MCF 10A (cell line): ENCODE data around the gene MPHOSPH8. TPM values are rescaled to one million over a fixed set of nuclear protein-coding genes. Genes with fewer than 3 reads are reported as not detected.

Experiments
- BruUV-seq: library from RNA; stranded (reverse); fragments of 400-500 nt; replicated peaks from 2 replicates; lab custom pipeline; 2021; lab: Mats Ljungman, UMichigan
- CTCF ChIA-PET: fragments of 300-600 bp; sonication (Branson Sonifier 250); formaldehyde crosslinking; extraction: SDS; loops from one replicate; lab custom pipeline; 2021; ENCODE audit warnings: antibody characterized with exemption, inconsistent platforms; lab: Yijun Ruan, JAX
- POLR2A ChIA-PET: fragments of 300-600, 350-650 bp; sonication (Branson Sonifier 250); formaldehyde crosslinking; extraction: SDS; loops from one replicate; lab custom pipeline; 2020; ENCODE audit warnings: antibody characterized with exemption, inconsistent platforms; lab: Yijun Ruan, JAX
- DNase-seq: peaks from one replicate; pipeline ENCODE4 v3.0.0-alpha.2; 2018; ENCODE audit not compliant: unreplicated experiment
- H3K27ac Mint-ChIP-seq: one replicate; pipeline ENCODE4 v1.8.0; 2022; ENCODE audit warnings: mild to moderate bottlenecking, low read depth, mixed read lengths; ENCODE audit not compliant: unreplicated experiment
- H3K27me3 Mint-ChIP-seq: one replicate; pipeline ENCODE4 v1.8.0; 2022; ENCODE audit warnings: mixed read lengths; ENCODE audit not compliant: insufficient read depth, unreplicated experiment
- H3K36me3 Mint-ChIP-seq: one replicate; pipeline ENCODE4 v1.8.0; 2022; ENCODE audit warnings: mild to moderate bottlenecking, moderate library complexity, mixed read lengths; ENCODE audit not compliant: insufficient read depth, unreplicated experiment
- H3K4me1 Mint-ChIP-seq: one replicate; pipeline ENCODE4 v1.8.0; 2022; ENCODE audit warnings: mixed read lengths; ENCODE audit not compliant: insufficient read depth, unreplicated experiment
- H3K4me3 Mint-ChIP-seq: one replicate; pipeline ENCODE4 v1.8.0; 2022; ENCODE audit warnings: mild to moderate bottlenecking, moderate library complexity, mixed read lengths; ENCODE audit not compliant: unreplicated experiment
- H3K9me3 Mint-ChIP-seq: one replicate; pipeline ENCODE4 v1.8.0; 2022; ENCODE audit warnings: mixed read lengths; ENCODE audit not compliant: unreplicated experiment
- CTCF ChIP-seq: fragments of 200-600 bp; IDR thresholded peaks from one replicate; pipeline ENCODE4 v1.8.0; 2022; ENCODE audit warnings: antibody characterized with exemption, mild to moderate bottlenecking; ENCODE audit not compliant: unreplicated experiment
- intact Hi-C: fragments of 100-400 bp; cut with micrococcal nuclease; formaldehyde crosslinking; loops from 2 replicates; pipeline ENCODE4 v1.14.1; 2022
- total RNA-seq: library from RNA; stranded (reverse); gene quantifications from 2 replicates; pipeline ENCODE4 v1.2.3, GENCODE V29; 2022

Gene MPHOSPH8
- total RNA-seq, 1 experiment from 2014 or later = 32.4 TPM

GRCh38 chr13:19589312-19589711, 44.1 kb upstream of the MPHOSPH8 start:
- Mint-ChIP-seq H3K27me3 (no peaks in the 10 kb centered on the region), H3K9me3 (no peaks in the 10 kb centered on the region), H3K4me3 (no peak overlapping the region), H3K36me3 (peaks cover 4% of the 10 kb centered on the region), H3K27ac (no peak overlapping the region), H3K4me1 (peaks cover 18% of the 10 kb centered on the region)
- ChIA-PET POLR2A (no interaction called here), CTCF (interaction anchor here (0.6 to 3.5 kb wide), 5 partner anchors 10 to 299 kb away, joined by 3 to 24 read pairs (median 10); no protein-coding TSS in a partner anchor)
- no peak for DNase-seq
- intact Hi-C loops = loop anchor here (10.0 kb wide), 1 partner anchor 295 kb away; no protein-coding TSS in a partner anchor
- TF ChIP-seq CTCF = no peak
- no TSS peak for BruUV-seq

GRCh38 chr13:19590423-19590822, 43.0 kb upstream of the MPHOSPH8 start:
- peaks cover 18% of the 10 kb centered on the region for H3K4me1 Mint-ChIP-seq

GRCh38 chr13:19591864-19592263, 41.6 kb upstream of the MPHOSPH8 start:
- CTCF ChIA-PET = interaction anchor here (1.0 kb wide), 1 partner anchor 10 kb away, joined by 3 read pairs; no protein-coding TSS in a partner anchor
- Mint-ChIP-seq H3K9me3 (no peaks in the 10 kb centered on the region), H3K36me3 (peaks cover 4% of the 10 kb centered on the region), H3K27me3 (no peaks in the 10 kb centered on the region), H3K4me1 (peaks cover 23% of the 10 kb centered on the region), H3K27ac (no peak overlapping the region), H3K4me3 (no peak overlapping the region)
- POLR2A ChIA-PET = no interaction called here
- DNase-seq = no peak
- no TSS peak for BruUV-seq
- intact Hi-C loops = no loop called here
- no peak for TF ChIP-seq CTCF

More at GRCh38 chr13:19590423-19590822, 43.0 kb upstream of the MPHOSPH8 start:
- DNase-seq = no peak
- H3K27me3 Mint-ChIP-seq = no peaks in the 10 kb centered on the region
- ChIA-PET CTCF (interaction anchor here (0.7 to 1.3 kb wide), 3 partner anchors 28 to 298 kb away, joined by 3 to 4 read pairs (median 4); no protein-coding TSS in a partner anchor), POLR2A (no interaction called here)
- no peak overlapping the region for H3K27ac Mint-ChIP-seq
- no peak for TF ChIP-seq CTCF
- H3K9me3 Mint-ChIP-seq = no peaks in the 10 kb centered on the region
- no peak overlapping the region for H3K4me3 Mint-ChIP-seq
- BruUV-seq = no TSS peak
- peaks cover 4% of the 10 kb centered on the region for H3K36me3 Mint-ChIP-seq
- intact Hi-C loops = no loop called here

- Mint-ChIP-seq H3K27ac (no peak overlapping the region), H3K4me1 (peaks cover 18% of the 10 kb centered on the region), H3K9me3 (no peaks in the 10 kb centered on the region), H3K27me3 (no peaks in the 10 kb centered on the region), H3K4me3 (no peak overlapping the region), H3K36me3 (peaks cover 4% of the 10 kb centered on the region)
- CTCF ChIA-PET = interaction anchor here (0.6 to 1.0 kb wide), 3 partner anchors 8 to 603 kb away, joined by 3 to 6 read pairs (median 4); no protein-coding TSS in a partner anchor
- DNase-seq = no peak
- BruUV-seq = no TSS peak
- POLR2A ChIA-PET = no interaction called here
- no peak for TF ChIP-seq CTCF
- intact Hi-C loops = no loop called here
Observed at GRCh38 chr13:19592657-19593180, 40.7 kb upstream of the MPHOSPH8 start.
